GM19240 (cell line): ENCODE results near the gene SORCS1.

Source experiments
- DNase-seq: peaks from one replicate; pipeline ENCODE4 v3.0.0; 2011; ENCODE audit warnings: low spot score; ENCODE audit not compliant: insufficient read length

Gene SORCS1

GRCh38 chr10:106997721-106998120 is 166.8 kb downstream of the SORCS1 start:
- DNase-seq = no peak

DNA sequence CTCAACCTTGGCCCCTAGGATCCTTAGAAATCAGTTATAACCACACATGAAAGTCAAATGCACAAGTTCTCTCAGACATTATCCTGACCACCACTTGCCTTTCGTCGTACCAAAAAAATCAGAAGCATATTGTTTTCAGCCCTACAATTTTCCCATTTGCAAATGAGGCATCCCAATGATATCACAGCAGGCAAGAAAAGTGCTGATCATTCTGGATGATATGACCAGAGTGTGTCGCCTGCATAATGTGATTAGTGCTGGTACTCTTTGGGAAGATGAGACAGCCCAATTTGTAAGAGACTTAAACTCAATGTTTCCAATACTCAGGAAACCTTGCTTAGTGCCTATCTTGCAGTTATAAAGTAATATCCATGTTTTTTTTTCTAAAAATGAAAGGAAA is 168.0 kb downstream of the SORCS1 start:
- no peak for DNase-seq

DNA sequence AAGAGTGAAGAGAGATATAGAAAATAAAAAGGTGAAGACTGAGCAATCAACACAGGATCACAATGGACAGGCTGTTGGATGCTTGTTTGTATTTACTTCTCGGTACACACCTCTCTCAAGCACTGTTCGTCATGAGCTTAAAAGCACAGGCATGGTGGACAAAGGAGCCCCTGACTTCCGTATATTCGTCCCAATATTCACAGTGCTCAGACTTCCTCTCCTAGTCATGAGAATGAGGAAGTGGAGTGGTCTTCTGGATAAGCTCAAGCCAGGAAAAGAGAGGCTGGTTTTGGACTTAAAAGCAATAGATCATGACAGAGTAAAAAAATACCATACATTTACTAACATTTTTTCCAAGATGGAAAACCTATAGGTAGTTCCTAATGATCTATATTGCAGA is 172.5 kb downstream of the SORCS1 start:
- no peak for DNase-seq

DNA sequence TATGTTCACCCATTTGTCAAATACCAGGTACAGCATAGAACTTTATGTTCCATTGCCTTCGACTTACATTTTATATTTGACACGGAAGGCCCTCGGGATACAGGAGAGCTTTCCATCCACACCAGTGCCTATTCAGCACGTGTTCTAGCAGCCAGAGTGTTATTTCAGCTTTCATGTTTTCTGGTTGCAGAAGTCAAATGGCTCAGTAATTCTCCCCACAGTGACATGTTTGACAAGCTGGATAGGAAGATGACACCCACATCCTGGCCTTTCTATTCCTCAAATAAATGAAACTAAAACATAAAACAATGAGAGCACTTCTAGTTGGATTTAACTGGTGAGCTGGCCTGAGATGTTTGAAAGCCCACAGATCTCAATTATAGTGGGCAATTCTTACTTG is 173.4 kb downstream of the SORCS1 start:
- no peak for DNase-seq

DNA sequence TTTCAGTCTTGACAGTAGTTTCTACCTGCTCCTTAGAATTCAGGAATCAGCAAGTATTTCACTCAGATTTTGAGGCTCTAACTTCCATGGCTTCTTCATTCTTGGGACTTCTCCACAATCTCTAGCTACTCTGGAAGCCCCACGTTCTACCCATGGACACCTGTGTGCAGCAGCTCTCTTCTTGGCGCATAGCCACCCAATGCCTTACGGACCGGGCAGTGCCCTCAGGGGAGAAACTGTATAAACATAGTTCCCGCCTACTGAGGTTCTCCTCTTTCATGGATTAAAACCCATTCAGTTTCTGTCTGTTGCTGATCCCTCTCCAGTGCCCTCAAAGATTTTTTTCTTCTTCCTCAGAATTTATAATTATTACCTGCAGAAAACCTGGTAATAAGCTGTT is 177.1 kb downstream of the SORCS1 start:
- no peak for DNase-seq

DNA sequence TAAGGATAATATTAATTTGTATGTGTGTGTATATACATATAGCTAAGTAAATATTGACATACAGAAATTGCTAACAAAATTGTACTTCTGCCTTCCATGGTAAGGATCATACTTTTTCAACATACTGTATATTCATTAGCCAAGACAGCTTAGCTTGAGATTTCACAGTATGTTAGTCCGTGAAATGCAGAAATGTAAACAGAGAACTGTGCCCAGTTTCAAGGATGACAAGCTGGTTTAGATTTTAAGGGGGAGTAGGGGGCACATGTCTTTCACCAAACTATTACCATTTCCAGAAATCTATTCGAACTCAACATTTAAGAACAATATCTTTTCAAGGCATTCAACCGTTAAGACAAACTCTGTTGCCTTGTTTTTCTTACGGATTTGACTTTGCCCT is 182.2 kb downstream of the SORCS1 start:
- no peak for DNase-seq

GRCh38 chr10:106981452-106982075 is 182.9 kb downstream of the SORCS1 start:
- no peak for DNase-seq

GRCh38 chr10:106980495-106981451 is 183.7 kb downstream of the SORCS1 start:
- no peak for DNase-seq

DNA sequence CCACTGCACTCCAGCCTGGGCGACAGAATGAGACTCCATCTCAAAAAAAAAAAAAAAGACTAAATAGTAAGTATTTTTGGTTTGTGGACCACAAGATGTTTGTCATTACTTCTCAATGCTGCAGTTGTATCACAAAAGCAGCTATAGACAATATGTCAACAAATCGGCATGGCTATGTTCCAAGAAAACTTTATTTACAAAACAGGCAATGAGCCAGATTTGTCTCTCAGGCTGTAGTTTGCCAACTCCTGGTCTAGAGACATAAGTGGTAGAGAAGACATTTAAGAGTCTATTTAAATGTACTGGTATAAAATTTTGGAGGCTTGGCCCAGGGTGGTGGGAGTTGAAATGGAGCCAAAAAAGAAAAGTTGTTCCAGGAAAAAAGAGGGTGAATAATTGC is 185.8 kb downstream of the SORCS1 start:
- DNase-seq = no peak

DNA sequence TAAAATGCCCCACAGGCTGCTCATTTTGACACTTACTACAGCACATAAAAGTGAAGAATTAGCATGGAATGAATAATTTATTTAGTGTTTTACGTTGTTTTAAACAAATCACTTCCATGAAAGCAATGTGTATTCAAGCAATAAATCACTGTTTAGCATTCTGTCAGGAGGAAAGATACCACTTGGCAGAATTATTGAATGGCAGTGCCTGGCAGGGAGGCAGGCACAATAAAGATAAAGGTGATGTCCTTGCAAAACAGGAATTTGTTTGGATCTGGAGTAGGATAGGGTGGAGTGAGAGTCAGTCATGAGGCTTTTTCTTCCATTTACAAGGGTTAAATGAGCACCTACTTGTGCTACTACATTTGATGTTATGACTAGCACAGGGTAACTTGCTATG is 190.8 kb downstream of the SORCS1 start:
- DNase-seq = no peak

GRCh38 chr10:106973288-106973687 is 191.2 kb downstream of the SORCS1 start:
- DNase-seq = no peak

DNA sequence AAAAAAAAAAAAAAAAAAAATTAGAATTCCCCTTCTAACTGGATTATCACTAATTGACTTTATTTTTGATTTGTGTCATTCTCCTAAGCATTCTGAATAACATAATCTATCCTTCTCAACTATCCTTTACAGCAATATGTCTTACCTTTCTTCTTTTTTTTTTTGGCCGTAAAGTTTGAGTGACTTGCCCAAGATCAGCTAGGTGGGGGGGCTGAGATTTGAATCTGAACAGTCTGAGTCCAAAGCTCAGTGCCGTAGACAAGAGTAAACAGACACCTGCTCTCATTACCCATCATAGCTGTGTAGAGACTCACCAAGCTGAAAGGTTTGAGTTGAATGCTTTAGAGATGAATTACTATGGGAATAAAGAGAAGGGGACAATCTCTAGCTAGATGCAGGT is 192.1 kb downstream of the SORCS1 start:
- DNase-seq = no peak

GRCh38 chr10:106971411-106971831 is 193.1 kb downstream of the SORCS1 start:
- no peak for DNase-seq

- no peak for DNase-seq
These were observed 197.1 kb downstream of the SORCS1 start for GRCh38 chr10:106967452-106967851.

DNA sequence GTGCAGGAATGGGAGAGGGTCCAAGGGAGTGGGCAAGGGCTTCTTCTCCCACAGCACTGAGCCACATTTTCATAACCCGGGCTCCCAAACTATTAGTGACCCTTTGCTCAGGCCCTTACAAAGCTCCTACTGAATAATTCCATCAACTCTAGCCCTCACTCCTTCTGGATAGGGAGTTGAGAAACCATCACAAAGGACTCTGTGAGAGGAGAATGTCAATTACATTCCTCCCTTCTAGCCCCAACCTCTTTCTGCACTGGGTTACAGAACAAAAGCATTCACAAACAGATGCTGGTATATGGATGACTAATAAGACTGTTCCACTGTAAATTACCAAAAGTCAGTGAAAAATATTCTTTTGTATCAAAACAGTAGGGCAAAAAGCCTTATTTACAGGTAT is 203.7 kb downstream of the SORCS1 start:
- DNase-seq = no peak

- no peak for DNase-seq
These were observed 205.0 kb downstream of the SORCS1 start for GRCh38 chr10:106959521-106959920.

DNA sequence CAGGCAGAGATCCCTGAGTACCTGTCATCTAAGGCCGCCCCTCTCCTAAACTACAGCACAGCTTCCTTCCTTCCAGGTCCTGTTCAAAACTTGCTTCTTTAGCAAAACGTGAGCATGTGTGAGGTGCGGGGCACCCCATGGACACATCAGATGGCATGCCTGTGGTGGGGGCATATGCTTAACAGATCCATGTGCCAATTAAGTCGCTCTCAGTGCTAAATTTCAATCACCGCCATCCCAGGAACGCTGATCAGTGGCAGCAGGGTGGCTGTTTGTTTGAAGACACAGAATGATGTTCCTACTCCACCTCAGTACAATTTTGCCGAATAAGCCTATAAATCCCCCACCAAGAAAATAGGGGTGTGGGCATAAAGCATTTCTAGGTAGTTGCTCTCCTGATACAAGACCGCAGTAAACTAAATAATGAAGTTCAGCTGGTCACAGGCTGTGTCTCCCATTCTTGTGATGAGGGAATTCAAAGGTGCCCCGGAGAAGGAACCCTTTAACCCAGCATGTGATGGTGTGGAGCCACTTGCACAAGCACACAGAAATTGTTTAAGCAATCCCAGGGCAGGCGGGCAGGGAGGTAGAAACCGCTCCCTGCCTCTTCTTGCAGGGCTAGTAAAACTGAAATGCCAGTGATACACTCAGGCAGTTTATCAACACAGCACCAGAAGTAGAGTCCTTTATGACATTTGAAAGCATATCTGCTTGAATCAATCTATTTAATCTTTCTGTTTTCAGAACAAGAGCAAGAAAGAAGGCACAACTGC is 205.7 kb downstream of the SORCS1 start:
- DNase-seq = no peak

- no peak for DNase-seq
These were observed 206.5 kb downstream of the SORCS1 start for GRCh38 chr10:106957823-106958588.

- no peak for DNase-seq
These were observed 208.1 kb downstream of the SORCS1 start for GRCh38 chr10:106956216-106956915.

- DNase-seq = no peak
These were observed 209.4 kb downstream of the SORCS1 start for GRCh38 chr10:106955133-106955532.

GRCh38 chr10:106952033-106952432 is 212.5 kb downstream of the SORCS1 start:
- no peak for DNase-seq
